Measurements from ENCODE around the gene GFRA1. TPM values are rescaled to one million over a fixed set of nuclear protein-coding genes. Genes with fewer than 3 reads are reported as not detected.

The GFRA1 gene
- total and polyA plus RNA-seq, 2 of the 4 experiments (the other 2 are of a cell fraction): 9.1 to 9.3 TPM

- CTCF ChIA-PET: no interaction called here
- in situ Hi-C loops (cut with MboI; ENCODE audit: low sequenced_read_pairs): no loop called here
- no peak overlapping the region for H3K27ac ChIP-seq (ENCODE audit: insufficient read depth, low read length)
Measured at GRCh38 chr10:116195039-116195438, 78.0 kb downstream of the GFRA1 start.

More at GRCh38 chr10:116195039-116195438, 78.0 kb downstream of the GFRA1 start:
- Histone ChIP-seq H2BK120ac (ENCODE audit: low read depth, low read length) (no peak overlapping the region), H2AFZ (replicated peaks; ENCODE audit: low read length, poor library complexity) (no peak overlapping the region), H2AK5ac (ENCODE audit: low read depth, low read length) (no peak overlapping the region), H3K27me3 (ENCODE audit: control insufficient read depth, insufficient read depth, low read length) (no peaks in the 10 kb centered on the region), H2BK5ac (ENCODE audit: low read depth, low read length, poor library complexity, severe bottlenecking) (no peak overlapping the region), H3K9me3 (ENCODE audit: control insufficient read depth, insufficient read depth, low read length) (peaks cover 7% of the 10 kb centered on the region; the same call in 1 of the 2 replicates), H3K4me3 (ENCODE audit: insufficient read depth, low read depth, low read length) (no peak overlapping the region), H2BK20ac (ENCODE audit: low read depth, low read length) (no peak overlapping the region), H3K4ac (ENCODE audit: low read depth, low read length) (no peak overlapping the region), H3K4me1 (ENCODE audit: control insufficient read depth, insufficient read depth, low read length) (no peaks in the 10 kb centered on the region), H3K4me2 (ENCODE audit: low read depth, low read length) (no peak overlapping the region), H3K23ac (ENCODE audit: low read depth, low read length) (no peak overlapping the region), H2BK15ac (ENCODE audit: low read depth, low read length) (no peak overlapping the region), H3K18ac (ENCODE audit: low read depth, low read length) (no peak overlapping the region), H3K56ac (ENCODE audit: extremely low read depth, insufficient read depth, low read length) (no peak overlapping the region), H2AK9ac (replicated peaks; ENCODE audit: low read depth, low read length, poor library complexity) (no peak overlapping the region), H4K5ac (ENCODE audit: low read depth, low read length) (no peak overlapping the region), H4K20me1 (ENCODE audit: insufficient read depth, low read length) (no peaks in the 10 kb centered on the region), H4K8ac (ENCODE audit: low read depth in 2 of 2, low read length in 2 of 2) (no peak overlapping the region), H3K9me1 (ENCODE audit: insufficient read depth, low read length) (no peaks in the 10 kb centered on the region), H3K79me1 (ENCODE audit: low read depth in 1 of 2, low read length in 2 of 2) (no peaks in the 10 kb centered on the region), H3K14ac (replicated peaks; ENCODE audit: low read depth, low read length) (no peak overlapping the region), H3K9ac (ENCODE audit: low read depth, low read length) (no peak overlapping the region), H4K91ac (ENCODE audit: insufficient read depth, low read depth, low read length) (no peak overlapping the region), H3K36me3 (ENCODE audit: control insufficient read depth, insufficient read depth, low read length) (no peaks in the 10 kb centered on the region)
- dilution Hi-C loops (cut with HindIII; ENCODE audit: low sequenced_read_pairs, unreplicated experiment) (no loop called here), intact Hi-C loops (cut with micrococcal nuclease) (no loop called here)
- no peak for DNase-seq
- no CpG with 5 or more reads among the region's 2 CpGs for WGBS, 2 experiments (ENCODE audit: extremely low coverage in 2 of 2, insufficient read length in 1 of 2)
- no peak for TF ChIP-seq RCOR1 (IDR thresholded peaks at IDR 0.05; ENCODE audit: insufficient replicate concordance, low read length)
- no peak for TF ChIP-seq MAZ (IDR thresholded peaks at IDR 0.05; ENCODE audit: borderline replicate concordance, low read depth, low read length)
- no peak for TF ChIP-seq MXI1 (IDR thresholded peaks at IDR 0.05; ENCODE audit: borderline replicate concordance, low read depth, low read length)
- TF ChIP-seq NFE2L2 (IDR thresholded peaks at IDR 0.05; ENCODE audit: low read depth, low read length): no peak
- ATAC-seq (ENCODE audit: low read depth): no peak
- no TSS peak for BruUV-seq (replicated peaks)
- POLR2A ChIA-PET (ENCODE audit: unreplicated experiment): no interaction called here
